ENCODE measurements around the gene CD79B.

The CD79B gene

DNA sequence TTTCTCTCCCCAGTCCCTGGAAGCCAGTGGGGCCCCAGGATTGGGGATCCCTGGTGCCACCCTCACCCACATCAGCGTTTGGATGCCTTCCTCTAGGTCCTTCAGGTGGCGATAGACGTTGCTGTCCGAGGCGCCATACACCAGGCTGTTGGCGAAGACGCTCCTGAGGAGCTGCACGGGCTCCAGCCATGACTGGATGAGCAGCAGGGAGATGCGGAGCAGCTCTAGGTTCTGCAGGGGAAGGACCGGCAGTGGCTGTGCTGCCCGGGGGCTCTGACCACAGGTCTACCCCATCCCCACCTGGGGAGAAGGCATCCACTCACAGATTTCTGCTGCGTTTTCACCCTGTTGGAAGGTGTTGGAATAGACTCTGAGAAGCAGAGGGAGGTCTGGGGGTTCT is 51.4 kb downstream of the CD79B start:
- no peak overlapping the region for H3K27ac ChIP-seq
- H3K4me3 ChIP-seq (IDR thresholded peaks at IDR 0.05; ENCODE audit: insufficient read depth, low read depth, low read length): no peak overlapping the region
- H3K36me3 ChIP-seq (ENCODE audit: insufficient read depth): no peaks in the 10 kb centered on the region
- no peak overlapping the region for H3K9ac ChIP-seq
- no peak overlapping the region for H3K4me2 ChIP-seq
- no peaks in the 10 kb centered on the region for H3K79me2 ChIP-seq (ENCODE audit: insufficient read depth, low read depth)
- peaks cover 37% of the 10 kb centered on the region for H3K27me3 ChIP-seq (ENCODE audit: insufficient read depth, low read depth)
- H4K20me1 ChIP-seq (ENCODE audit: insufficient read depth): no peaks in the 10 kb centered on the region
- TF ChIP-seq, protein P1, sequence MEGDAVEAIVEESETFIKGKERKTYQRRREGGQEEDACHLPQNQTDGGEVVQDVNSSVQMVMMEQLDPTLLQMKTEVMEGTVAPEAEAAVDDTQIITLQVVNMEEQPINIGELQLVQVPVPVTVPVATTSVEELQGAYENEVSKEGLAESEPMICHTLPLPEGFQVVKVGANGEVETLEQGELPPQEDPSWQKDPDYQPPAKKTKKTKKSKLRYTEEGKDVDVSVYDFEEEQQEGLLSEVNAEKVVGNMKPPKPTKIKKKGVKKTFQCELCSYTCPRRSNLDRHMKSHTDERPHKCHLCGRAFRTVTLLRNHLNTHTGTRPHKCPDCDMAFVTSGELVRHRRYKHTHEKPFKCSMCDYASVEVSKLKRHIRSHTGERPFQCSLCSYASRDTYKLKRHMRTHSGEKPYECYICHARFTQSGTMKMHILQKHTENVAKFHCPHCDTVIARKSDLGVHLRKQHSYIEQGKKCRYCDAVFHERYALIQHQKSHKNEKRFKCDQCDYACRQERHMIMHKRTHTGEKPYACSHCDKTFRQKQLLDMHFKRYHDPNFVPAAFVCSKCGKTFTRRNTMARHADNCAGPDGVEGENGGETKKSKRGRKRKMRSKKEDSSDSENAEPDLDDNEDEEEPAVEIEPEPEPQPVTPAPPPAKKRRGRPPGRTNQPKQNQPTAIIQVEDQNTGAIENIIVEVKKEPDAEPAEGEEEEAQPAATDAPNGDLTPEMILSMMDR (conservative IDR thresholded peaks at IDR 0.05; ENCODE audit: low read depth, low read length): no peak
- H2AFZ ChIP-seq (ENCODE audit: low read depth): no peak overlapping the region
- H3K4me1 ChIP-seq (ENCODE audit: low read depth, poor library complexity, severe bottlenecking): no peaks in the 10 kb centered on the region

Data from KMS-11 (cell line).